Adipocyte (in vitro differentiated cells): Measurements from ENCODE around the gene GLB1L.

ENCODE experiments used
- DNase-seq: peaks from one replicate; pipeline ENCODE4 v3.0.0-alpha.2; 2015; ENCODE audit warnings: low read depth
- H3K27me3 ChIP-seq: replicated peaks from 2 replicates; pipeline ENCODE4 v1.7.0; 2013; ENCODE audit warnings: mild to moderate bottlenecking, low read length, moderate library complexity; ENCODE audit not compliant: control insufficient read depth, insufficient read depth
- H3K36me3 ChIP-seq: 2 replicates; pipeline ENCODE4 v1.7.0; 2013; ENCODE audit warnings: low read length, mild to moderate bottlenecking, moderate library complexity; ENCODE audit not compliant: control insufficient read depth, insufficient read depth, severe bottlenecking
- H3K4me1 ChIP-seq: 2 replicates; pipeline ENCODE4 v1.7.0; 2013; ENCODE audit warnings: mild to moderate bottlenecking, low read length, moderate library complexity; ENCODE audit not compliant: control insufficient read depth, insufficient read depth
- H3K4me3 ChIP-seq: 2 replicates; pipeline ENCODE4 v1.7.0; 2013; ENCODE audit warnings: mild to moderate bottlenecking, low read length, moderate library complexity
- H3K9ac ChIP-seq: 2 replicates; pipeline ENCODE4 v1.7.0; 2013; ENCODE audit warnings: mild to moderate bottlenecking, low read length, moderate library complexity
- H3K9me3 ChIP-seq: 2 replicates; pipeline ENCODE4 v1.7.0; 2013; ENCODE audit warnings: mild to moderate bottlenecking, low read length, moderate library complexity; ENCODE audit not compliant: control insufficient read depth

Gene GLB1L

GRCh38 chr2:219230059-219230540 lies 15.1 kb downstream of the GLB1L start:
- Histone ChIP-seq H3K9me3 (no peaks in the 10 kb centered on the region), H3K36me3 (peaks cover 53% of the 10 kb centered on the region), H3K9ac (peak overlapping the region; percentile 93), H3K4me1 (peaks cover 21% of the 10 kb centered on the region), H3K27me3 (no peaks in the 10 kb centered on the region), H3K4me3 (peak overlapping the region; percentile 96)
- peak; percentile 73 for DNase-seq

GRCh38 chr2:219229305-219230058 lies 15.8 kb downstream of the GLB1L start, which contains the start of the genes ANKZF1 and ATG9A:
Gene ANKZF1, plus strand, starts transcription at chr2:219229806. Its CDS starts 452 bp downstream, at chr2:219230258.
Gene ATG9A, minus strand, starts transcription at chr2:219229636. Its CDS starts 1,612 bp downstream, at chr2:219228024.
- Histone ChIP-seq H3K36me3 (peaks cover 53% of the 10 kb centered on the region), H3K4me1 (peaks cover 21% of the 10 kb centered on the region), H3K9me3 (no peaks in the 10 kb centered on the region), H3K9ac (peak within 1 kb of the TSS; percentile 93), H3K4me3 (peak within 1 kb of the TSS; percentile 96), H3K27me3 (no peaks in the 10 kb centered on the region)
- peak; percentile 100 for DNase-seq

- peaks cover 21% of the 10 kb centered on the region for H3K4me1 ChIP-seq
- H3K4me3 ChIP-seq, result peak overlapping the region; percentile 96
- no peak for DNase-seq
- H3K36me3 ChIP-seq, result peaks cover 53% of the 10 kb centered on the region
- H3K9ac ChIP-seq, result peak overlapping the region; percentile 93
- H3K9me3 ChIP-seq, result no peaks in the 10 kb centered on the region
- no peaks in the 10 kb centered on the region for H3K27me3 ChIP-seq
These were observed 16.3 kb downstream of the GLB1L start for GRCh38 chr2:219228911-219229304.

- H3K4me1 ChIP-seq, result peaks cover 21% of the 10 kb centered on the region
- DNase-seq, result peak; percentile 19
- peak overlapping the region; percentile 96 for H3K4me3 ChIP-seq
- peak overlapping the region; percentile 93 for H3K9ac ChIP-seq
- H3K36me3 ChIP-seq, result peaks cover 53% of the 10 kb centered on the region
- no peaks in the 10 kb centered on the region for H3K9me3 ChIP-seq
- no peaks in the 10 kb centered on the region for H3K27me3 ChIP-seq
These were observed 17.0 kb downstream of the GLB1L start for GRCh38 chr2:219228041-219228910.

- no peak overlapping the region for H3K9ac ChIP-seq
- no peaks in the 10 kb centered on the region for H3K27me3 ChIP-seq
- peaks cover 66% of the 10 kb centered on the region for H3K36me3 ChIP-seq
- H3K4me3 ChIP-seq, result no peak overlapping the region
- DNase-seq, result no peak
- peaks cover 13% of the 10 kb centered on the region for H3K4me1 ChIP-seq
- H3K9me3 ChIP-seq, result no peaks in the 10 kb centered on the region
These were observed 19.9 kb downstream of the GLB1L start for GRCh38 chr2:219225350-219225749.

- no peak for DNase-seq
- peaks cover 74% of the 10 kb centered on the region for H3K36me3 ChIP-seq
- H3K4me3 ChIP-seq, result no peak overlapping the region
- no peak overlapping the region for H3K9ac ChIP-seq
- H3K9me3 ChIP-seq, result no peaks in the 10 kb centered on the region
- peaks cover 19% of the 10 kb centered on the region for H3K4me1 ChIP-seq
- no peaks in the 10 kb centered on the region for H3K27me3 ChIP-seq
These were observed 21.2 kb downstream of the GLB1L start for GRCh38 chr2:219223831-219224610.

- Histone ChIP-seq H3K4me1 (peaks cover 20% of the 10 kb centered on the region), H3K36me3 (peaks cover 73% of the 10 kb centered on the region), H3K4me3 (no peak overlapping the region), H3K9me3 (no peaks in the 10 kb centered on the region), H3K9ac (no peak overlapping the region), H3K27me3 (no peaks in the 10 kb centered on the region)
- no peak for DNase-seq
These were observed 23.2 kb downstream of the GLB1L start for GRCh38 chr2:219221957-219222518.

- DNase-seq, result no peak
- H3K27me3 ChIP-seq, result no peaks in the 10 kb centered on the region
- H3K4me1 ChIP-seq, result peaks cover 28% of the 10 kb centered on the region
- H3K9me3 ChIP-seq, result no peaks in the 10 kb centered on the region
- peaks cover 65% of the 10 kb centered on the region for H3K36me3 ChIP-seq
- no peak overlapping the region for H3K4me3 ChIP-seq
- H3K9ac ChIP-seq, result no peak overlapping the region
These were observed 24.4 kb downstream of the GLB1L start for GRCh38 chr2:219220652-219221402.

GRCh38 chr2:219219784-219220532 lies 25.3 kb downstream of the GLB1L start:
- H3K27me3 ChIP-seq, result no peaks in the 10 kb centered on the region
- DNase-seq, result no peak
- peak overlapping the region; percentile 92 for H3K9ac ChIP-seq
- H3K9me3 ChIP-seq, result no peaks in the 10 kb centered on the region
- peaks cover 28% of the 10 kb centered on the region for H3K4me1 ChIP-seq
- H3K36me3 ChIP-seq, result peaks cover 61% of the 10 kb centered on the region
- no peak overlapping the region for H3K4me3 ChIP-seq
